ENCODE data around the gene TUBB. TPM values are rescaled to one million over a fixed set of nuclear protein-coding genes. Genes with fewer than 3 reads are reported as not detected.

The TUBB gene
- total and polyA plus RNA-seq, 9 of the 15 experiments (the other 6 are each of a cell fraction or from before 2014, with no cell fraction given), result 971 to 2,870 (median 1,478) TPM

GRCh38 chr6:30748851-30749540 lies 28.8 kb downstream of the TUBB start (continued):
- TF ChIP-seq ZBTB40 (IDR thresholded peaks at IDR 0.05), result no peak
- TF ChIP-seq ZBTB40 (CRISPR knock-in tag; IDR thresholded peaks at IDR 0.05), result no peak
- TF ChIP-seq POLR2B (IDR thresholded peaks at IDR 0.05; ENCODE audit: low read depth, partially characterized antibody), result no peak
- no peak for TF ChIP-seq ATF3 (IDR thresholded peaks at IDR 0.05)
- TF ChIP-seq ATF3 (CRISPR knock-in tag; conservative IDR thresholded peaks at IDR 0.05), result no peak
- TF ChIP-seq ZFPM2 (CRISPR knock-in tag; IDR thresholded peaks at IDR 0.05), result no peak

All from K562 (cell line).